MCF 10A (cell line): ENCODE measurements around the gene TDRD7. TPM values are rescaled to one million over a fixed set of nuclear protein-coding genes. Genes with fewer than 3 reads are reported as not detected.
A peak's percentile ranks its signal among the peaks of the same experiment; 100 is the strongest.

Source experiments
- BruUV-seq: library from RNA; stranded (reverse); fragments of 400-500 nt; replicated peaks from 2 replicates; lab custom pipeline; 2021; lab: Mats Ljungman, UMichigan
- CTCF ChIA-PET: fragments of 300-600 bp; sonication (Branson Sonifier 250); formaldehyde crosslinking; extraction: SDS; loops from one replicate; lab custom pipeline; 2021; ENCODE audit warnings: antibody characterized with exemption, inconsistent platforms; lab: Yijun Ruan, JAX
- POLR2A ChIA-PET: fragments of 300-600, 350-650 bp; sonication (Branson Sonifier 250); formaldehyde crosslinking; extraction: SDS; loops from one replicate; lab custom pipeline; 2020; ENCODE audit warnings: antibody characterized with exemption, inconsistent platforms; lab: Yijun Ruan, JAX
- DNase-seq: peaks from one replicate; pipeline ENCODE4 v3.0.0-alpha.2; 2018; ENCODE audit not compliant: unreplicated experiment
- H3K27ac Mint-ChIP-seq: one replicate; pipeline ENCODE4 v1.8.0; 2022; ENCODE audit warnings: mild to moderate bottlenecking, low read depth, mixed read lengths; ENCODE audit not compliant: unreplicated experiment
- H3K27me3 Mint-ChIP-seq: one replicate; pipeline ENCODE4 v1.8.0; 2022; ENCODE audit warnings: mixed read lengths; ENCODE audit not compliant: insufficient read depth, unreplicated experiment
- H3K36me3 Mint-ChIP-seq: one replicate; pipeline ENCODE4 v1.8.0; 2022; ENCODE audit warnings: mild to moderate bottlenecking, moderate library complexity, mixed read lengths; ENCODE audit not compliant: insufficient read depth, unreplicated experiment
- H3K4me1 Mint-ChIP-seq: one replicate; pipeline ENCODE4 v1.8.0; 2022; ENCODE audit warnings: mixed read lengths; ENCODE audit not compliant: insufficient read depth, unreplicated experiment
- H3K4me3 Mint-ChIP-seq: one replicate; pipeline ENCODE4 v1.8.0; 2022; ENCODE audit warnings: mild to moderate bottlenecking, moderate library complexity, mixed read lengths; ENCODE audit not compliant: unreplicated experiment
- H3K9me3 Mint-ChIP-seq: one replicate; pipeline ENCODE4 v1.8.0; 2022; ENCODE audit warnings: mixed read lengths; ENCODE audit not compliant: unreplicated experiment
- CTCF ChIP-seq: fragments of 200-600 bp; IDR thresholded peaks from one replicate; pipeline ENCODE4 v1.8.0; 2022; ENCODE audit warnings: antibody characterized with exemption, mild to moderate bottlenecking; ENCODE audit not compliant: unreplicated experiment
- intact Hi-C: fragments of 100-400 bp; cut with micrococcal nuclease; formaldehyde crosslinking; loops from 2 replicates; pipeline ENCODE4 v1.14.1; 2022
- total RNA-seq: library from RNA; stranded (reverse); gene quantifications from 2 replicates; pipeline ENCODE4 v1.2.3, GENCODE V29; 2022

The TDRD7 gene
- total RNA-seq, 1 experiment from 2014 or later, result 7.1 TPM

- POLR2A ChIA-PET, result no interaction called here
- no peak for TF ChIP-seq CTCF
- no peaks in the 10 kb centered on the region for H3K36me3 Mint-ChIP-seq
- DNase-seq, result no peak
- H3K27me3 Mint-ChIP-seq, result peaks cover 39% of the 10 kb centered on the region
- H3K9me3 Mint-ChIP-seq, result peaks cover 7% of the 10 kb centered on the region
- no peak overlapping the region for H3K4me3 Mint-ChIP-seq
- intact Hi-C loops, result no loop called here
- CTCF ChIA-PET, result interaction anchor here (0.6 to 2.0 kb wide), 6 partner anchors 8 to 552 kb away, joined by 3 to 8 read pairs (median 4); no protein-coding TSS in a partner anchor
- H3K4me1 Mint-ChIP-seq, result peaks cover 12% of the 10 kb centered on the region
- no peak overlapping the region for H3K27ac Mint-ChIP-seq
- no TSS peak for BruUV-seq
These were observed 3.3 kb upstream of the TDRD7 start for GRCh38 chr9:97408562-97408961.

- no peak for TF ChIP-seq CTCF
- ChIA-PET CTCF (interaction anchor here (0.6 to 2.0 kb wide), 30 partner anchors 10 to 557 kb away, joined by 3 to 14 read pairs (median 4); partner anchors contain the start of gene ZNF782), POLR2A (interaction anchor here (0.9 to 1.2 kb wide), 2 partner anchors 29 to 74 kb away, joined by 4 to 5 read pairs; no protein-coding TSS in a partner anchor)
- Mint-ChIP-seq H3K4me3 (peak overlapping the region; percentile 75), H3K9me3 (no peaks in the 10 kb centered on the region), H3K4me1 (peaks cover 12% of the 10 kb centered on the region), H3K27ac (peak overlapping the region; percentile 81), H3K27me3 (peaks cover 33% of the 10 kb centered on the region), H3K36me3 (no peaks in the 10 kb centered on the region)
- no TSS peak for BruUV-seq
- DNase-seq, result no peak
- intact Hi-C loops, result loop anchor here (1.0 to 2.0 kb wide), 2 partner anchors 187 to 203 kb away; no protein-coding TSS in a partner anchor
These were observed 482 bp upstream of the TDRD7 start for GRCh38 chr9:97411440-97411788.

GRCh38 chr9:97412626-97413385 lies 910 bp downstream of the TDRD7 start:
- intact Hi-C loops, result no loop called here
- Mint-ChIP-seq H3K36me3 (no peaks in the 10 kb centered on the region), H3K4me1 (peaks cover 12% of the 10 kb centered on the region), H3K27ac (peak overlapping the region; percentile 81), H3K27me3 (peaks cover 19% of the 10 kb centered on the region), H3K4me3 (peak overlapping the region; percentile 75), H3K9me3 (no peaks in the 10 kb centered on the region)
- ChIA-PET CTCF (interaction anchor here (0.6 to 2.0 kb wide), 21 partner anchors 10 to 867 kb away, joined by 3 to 14 read pairs (median 3); no protein-coding TSS in a partner anchor), POLR2A (interaction anchor here (0.9 to 2.4 kb wide), 7 partner anchors 17 to 221 kb away, joined by 3 to 6 read pairs (median 4); partner anchors contain the start of genes NCBP1 and TSTD2)
- TSS peak; percentile 32 for BruUV-seq
- peak; percentile 21 for DNase-seq
- TF ChIP-seq CTCF, result no peak

- Mint-ChIP-seq H3K27me3 (peaks cover 12% of the 10 kb centered on the region), H3K36me3 (no peaks in the 10 kb centered on the region), H3K4me3 (peak overlapping the region; percentile 75), H3K4me1 (peaks cover 18% of the 10 kb centered on the region), H3K9me3 (no peaks in the 10 kb centered on the region), H3K27ac (peak overlapping the region; percentile 81)
- CTCF ChIA-PET, result interaction anchor here (0.6 to 1.7 kb wide), 8 partner anchors 10 to 1331 kb away, joined by 3 to 10 read pairs (median 3); no protein-coding TSS in a partner anchor
- no peak for TF ChIP-seq CTCF
- no peak for DNase-seq
- intact Hi-C loops, result no loop called here
- no TSS peak for BruUV-seq
- POLR2A ChIA-PET, result interaction anchor here (0.9 to 2.4 kb wide), 5 partner anchors 22 to 221 kb away, joined by 3 to 6 read pairs (median 3); partner anchors contain the start of genes NCBP1 and TSTD2
These were observed 1.6 kb downstream of the TDRD7 start for GRCh38 chr9:97413462-97413861.
